HG03457 (cell line): Measurements from ENCODE around the gene CXCL1.
"Not testable (repeated sequence)": the region's sequence is repeated elsewhere in the genome, so short reads cannot be mapped to it uniquely, and the experiment has no call there.

Experiments used
- ATAC-seq: cut with Tn5 transposase; IDR thresholded peaks from one replicate; pipeline ENCODE4 v1.9.1; 2021; ENCODE audit warnings: moderate number of reproducible peaks; ENCODE audit not compliant: unreplicated experiment

The CXCL1 gene

DNA sequence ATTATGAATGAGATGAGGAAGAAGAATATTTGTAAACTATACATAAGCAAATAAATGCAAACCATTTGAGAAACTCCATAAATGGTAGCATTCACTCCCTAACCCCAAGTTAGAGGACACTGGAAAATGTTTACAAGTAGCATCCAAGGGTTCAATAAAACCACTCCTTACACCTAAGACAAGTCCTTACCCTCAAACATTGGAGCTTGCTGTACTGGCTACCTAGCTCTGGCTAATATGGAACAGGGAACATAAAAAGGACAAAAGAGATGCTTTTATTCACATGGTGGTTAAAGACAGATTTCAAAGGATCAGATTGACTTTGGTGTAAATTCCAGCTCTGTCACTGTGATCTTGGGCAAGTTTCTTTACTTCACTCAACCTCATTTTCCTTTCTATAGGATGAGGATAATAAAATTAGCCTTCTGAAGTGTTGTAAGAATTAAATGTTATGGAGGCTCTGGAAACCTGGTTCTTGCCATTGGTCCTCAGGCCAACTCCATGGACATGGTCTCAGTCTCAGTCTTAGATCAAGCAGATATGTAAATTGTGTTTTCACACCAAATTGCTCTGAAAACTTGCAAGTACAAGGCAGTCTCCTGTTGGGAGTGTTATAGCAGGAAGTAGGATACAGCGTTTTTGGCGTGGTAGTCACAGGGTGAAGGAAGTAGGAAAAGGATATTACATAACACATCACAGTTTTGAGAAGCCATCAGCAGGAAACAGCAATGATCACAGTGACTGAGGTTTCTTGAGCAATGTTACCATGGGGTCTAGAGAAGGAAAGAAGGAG, 3.3 kb downstream of the CXCL1 start:
- no peak for ATAC-seq

GRCh38 chr4:73874386-73874785, 5.2 kb downstream of the CXCL1 start:
- no peak for ATAC-seq

GRCh38 chr4:73875401-73875800, 6.2 kb downstream of the CXCL1 start:
- no peak for ATAC-seq

DNA sequence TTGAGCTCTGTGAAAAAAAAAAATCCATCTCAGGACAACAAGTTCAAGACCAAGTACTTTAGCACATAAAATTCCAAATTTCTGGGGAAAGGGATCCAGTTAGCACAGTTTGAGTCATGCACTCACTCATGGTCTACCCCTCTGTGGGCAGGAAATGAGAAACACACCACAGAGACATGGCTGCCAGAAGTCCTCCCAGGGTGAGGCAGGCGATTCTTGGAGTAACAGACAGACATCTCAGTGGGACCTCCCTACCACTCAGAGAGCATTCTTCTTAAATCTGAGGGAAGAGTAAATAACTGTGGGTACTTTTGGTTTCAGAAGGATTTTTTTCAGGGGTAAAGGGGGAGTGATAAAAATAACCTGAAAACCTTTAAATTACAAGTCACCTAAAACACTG, 14.1 kb downstream of the CXCL1 start:
- ATAC-seq, result no peak

DNA sequence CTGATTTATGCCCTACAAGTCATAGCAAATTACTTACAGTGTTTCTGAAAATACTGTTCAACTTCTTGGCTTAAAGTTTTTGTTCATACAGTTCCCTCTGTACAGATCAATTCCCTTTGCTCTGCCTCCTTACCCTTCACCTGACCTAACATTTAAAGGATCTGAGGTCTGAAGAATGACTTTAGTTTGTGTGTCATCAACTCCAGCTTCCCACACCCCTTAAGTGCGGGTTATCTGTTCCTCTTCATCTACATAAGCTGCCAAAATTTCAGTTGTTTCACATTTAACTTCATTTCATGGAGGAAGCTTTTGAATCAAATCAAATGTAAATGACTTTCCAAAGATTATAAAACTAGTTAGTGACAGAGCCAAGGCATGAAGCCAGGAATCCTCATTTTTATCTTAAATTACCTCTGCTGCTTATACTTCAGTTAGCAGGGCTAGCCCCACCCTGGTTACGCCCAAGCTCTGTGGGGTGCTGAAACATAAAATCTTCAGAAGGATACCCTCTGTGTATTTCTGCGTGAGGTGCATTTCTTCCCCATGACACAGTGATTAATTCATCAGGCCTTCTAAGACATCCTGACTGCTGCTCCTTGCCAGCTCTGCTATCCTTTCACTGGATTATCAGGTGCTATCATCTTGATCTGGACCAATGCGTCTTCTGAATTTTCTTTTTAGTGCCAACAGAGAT, 16.5 kb downstream of the CXCL1 start:
- no peak for ATAC-seq

GRCh38 chr4:73891326-73891725, 22.1 kb downstream of the CXCL1 start:
- ATAC-seq, result no peak

GRCh38 chr4:73891739-73892405, 22.7 kb downstream of the CXCL1 start:
- ATAC-seq, result no peak

GRCh38 chr4:73892966-73893365, 23.8 kb downstream of the CXCL1 start:
- no peak for ATAC-seq

DNA sequence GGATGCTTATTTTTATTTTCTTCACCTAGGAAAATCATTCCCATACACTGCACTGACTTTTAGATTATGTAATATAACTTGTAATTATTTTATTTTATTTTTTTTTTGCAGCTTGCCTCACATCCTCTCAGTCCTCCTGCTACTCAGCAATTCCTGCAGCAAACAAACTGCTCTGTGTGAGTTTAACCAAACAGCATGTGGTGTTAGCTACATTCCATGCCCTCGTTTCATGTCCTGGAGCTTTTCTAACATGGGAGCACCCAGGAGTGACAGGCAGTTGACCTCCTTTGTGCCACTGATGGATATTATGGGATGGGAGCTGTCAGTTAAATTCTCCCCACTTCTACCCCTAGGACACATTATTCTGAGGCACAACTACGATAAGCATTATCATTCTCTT, 24.8 kb downstream of the CXCL1 start:
- no peak for ATAC-seq

DNA sequence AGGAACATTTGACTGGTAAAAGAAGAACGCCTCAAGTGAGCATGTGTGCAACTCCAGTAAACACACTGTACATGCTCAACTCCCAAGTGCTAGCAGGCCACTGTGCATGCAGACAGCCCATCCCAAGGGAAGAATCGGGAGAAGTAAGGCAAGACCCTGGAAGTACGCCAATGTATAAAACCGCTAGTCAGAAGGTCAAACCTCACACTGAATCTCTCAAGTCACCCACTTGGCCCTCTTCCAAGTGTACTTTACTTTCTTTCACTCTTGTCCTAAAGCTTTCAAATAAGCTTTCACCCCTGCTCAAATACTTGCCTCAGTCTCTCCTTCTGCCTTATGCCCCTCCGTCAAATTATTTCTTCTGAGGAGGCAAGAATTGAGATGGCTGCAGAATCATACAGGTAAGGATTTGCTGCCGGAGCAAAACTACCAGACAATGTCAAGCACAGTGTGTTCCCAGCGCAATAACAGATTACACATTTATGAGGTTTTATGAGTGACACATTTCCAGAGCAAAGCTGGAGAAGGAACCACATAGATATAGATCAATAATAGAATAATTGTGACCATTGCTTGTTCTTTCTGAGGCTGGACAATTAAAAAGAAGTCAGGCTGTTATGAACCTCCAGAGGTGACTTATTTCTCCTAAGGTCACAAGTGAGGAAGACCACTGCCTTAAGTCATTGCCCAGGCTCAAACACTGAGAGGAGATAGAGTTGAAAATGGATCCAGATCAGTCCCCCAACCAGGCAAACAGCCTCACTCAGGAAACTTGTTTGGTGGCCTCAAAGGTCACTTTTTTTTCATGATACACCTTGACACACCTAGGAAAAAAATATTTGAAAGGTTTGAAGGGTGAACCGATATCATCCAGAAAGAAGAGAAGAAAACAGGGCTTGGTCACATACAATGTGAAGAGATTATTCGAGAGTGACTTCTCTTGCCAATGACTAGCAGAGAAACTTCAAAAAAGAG, 26.3 kb downstream of the CXCL1 start:
- no peak for ATAC-seq

- ATAC-seq, result no peak
These were observed 27.2 kb downstream of the CXCL1 start for GRCh38 chr4:73896416-73896815.

- no peak for ATAC-seq
These were observed 28.4 kb downstream of the CXCL1 start for GRCh38 chr4:73897380-73898136.

- ATAC-seq, result not testable (repeated sequence)
These were observed 30.1 kb downstream of the CXCL1 start for GRCh38 chr4:73899338-73899737.

DNA sequence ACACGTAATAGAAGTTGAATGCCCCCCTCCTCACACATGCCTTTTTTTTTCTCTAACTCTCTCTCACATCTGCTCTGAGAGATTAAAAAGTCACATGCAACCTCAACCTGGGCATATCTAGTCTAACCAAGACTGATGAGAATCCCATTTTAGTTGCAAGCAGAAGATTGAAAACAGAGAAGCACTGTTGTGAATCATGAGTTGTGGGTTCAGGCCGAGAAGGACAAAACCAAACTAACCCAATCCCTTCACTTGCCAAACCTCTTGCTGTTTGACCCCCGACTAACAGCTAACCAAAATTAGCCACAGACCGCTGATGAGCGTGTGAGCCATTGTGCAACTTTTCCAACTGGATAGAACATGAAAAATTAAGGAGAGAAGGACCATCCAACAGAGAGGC, 31.8 kb downstream of the CXCL1 start:
- ATAC-seq, result no peak

GRCh38 chr4:73902038-73902637, 32.9 kb downstream of the CXCL1 start:
- no peak for ATAC-seq

GRCh38 chr4:73902817-73903547, 33.8 kb downstream of the CXCL1 start:
- no peak for ATAC-seq

GRCh38 chr4:73904491-73904890, 35.3 kb downstream of the CXCL1 start:
- ATAC-seq, result no peak

GRCh38 chr4:73908965-73909364, 39.8 kb downstream of the CXCL1 start:
- no peak for ATAC-seq

DNA sequence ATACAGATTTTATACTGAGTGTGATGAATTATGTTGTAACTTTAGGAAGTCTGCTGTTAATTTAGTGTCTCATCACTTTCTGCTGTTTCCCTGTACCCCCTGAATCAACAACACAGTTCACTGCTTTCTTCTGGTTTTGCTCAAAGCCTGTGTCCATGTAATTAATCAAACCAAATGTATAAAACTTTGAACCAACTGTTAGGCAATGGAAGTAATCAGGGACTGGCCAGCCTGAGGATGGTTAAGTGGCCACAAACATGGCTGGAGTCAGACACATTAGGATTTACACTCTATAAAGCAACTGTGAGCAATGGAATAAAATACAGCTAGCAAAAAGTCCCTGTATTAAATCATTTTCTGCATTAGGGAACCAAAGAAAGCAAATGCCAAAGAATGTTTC, 42.6 kb downstream of the CXCL1 start:
- ATAC-seq, result no peak
